Measurements from ENCODE around the gene ATP5F1D.

The ATP5F1D gene

GRCh38 chr19:1220976-1221903, 20.3 kb upstream of the ATP5F1D start:
- no peak for DNase-seq (ENCODE audit: low spot score)

GRCh38 chr19:1221904-1222255, 19.7 kb upstream of the ATP5F1D start:
- no peak for DNase-seq (ENCODE audit: low spot score)

- no peak for DNase-seq (ENCODE audit: low spot score)
Observed at GRCh38 chr19:1222394-1222793, 19.2 kb upstream of the ATP5F1D start.

GRCh38 chr19:1223018-1223855, 18.3 kb upstream of the ATP5F1D start:
- DNase-seq (ENCODE audit: low spot score) = no peak

- DNase-seq (ENCODE audit: low spot score) = no peak
Observed at GRCh38 chr19:1224047-1224825, 17.3 kb upstream of the ATP5F1D start.

- no peak for DNase-seq (ENCODE audit: low spot score)
Observed at GRCh38 chr19:1224847-1225246, 16.7 kb upstream of the ATP5F1D start.

GRCh38 chr19:1225440-1226226, 15.9 kb upstream of the ATP5F1D start:
- no peak for DNase-seq (ENCODE audit: low spot score)

GRCh38 chr19:1226227-1226518, 15.4 kb upstream of the ATP5F1D start:
- DNase-seq (ENCODE audit: low spot score) = no peak

- no peak for DNase-seq (ENCODE audit: low spot score)
Observed at GRCh38 chr19:1226522-1227303, 14.8 kb upstream of the ATP5F1D start.

GRCh38 chr19:1227304-1228054, 14.1 kb upstream of the ATP5F1D start:
- no peak for DNase-seq (ENCODE audit: low spot score)

GRCh38 chr19:1228161-1228957, 13.2 kb upstream of the ATP5F1D start:
- no peak for DNase-seq (ENCODE audit: low spot score)

- no peak for DNase-seq (ENCODE audit: low spot score)
Observed at GRCh38 chr19:1229056-1229923, 12.3 kb upstream of the ATP5F1D start.

- no peak for DNase-seq (ENCODE audit: low spot score)
Observed at GRCh38 chr19:1229924-1230782, 11.4 kb upstream of the ATP5F1D start.

- DNase-seq (ENCODE audit: low spot score) = no peak
Observed at GRCh38 chr19:1230783-1231489, 10.6 kb upstream of the ATP5F1D start.

- DNase-seq (ENCODE audit: low spot score) = no peak
Observed at GRCh38 chr19:1231729-1232637, 9.6 kb upstream of the ATP5F1D start.

GRCh38 chr19:1232652-1233072, 8.9 kb upstream of the ATP5F1D start:
- no peak for DNase-seq (ENCODE audit: low spot score)

Measured in activated CD4-positive, alpha-beta T cell treated with anti-CD3 and anti-CD28 coated beads, Interleukin-2, Interleukin-4, amounts not matched to agents 100 ng/mL and 50 ng/mL, durations not matched to agents 16 hours and 8 hours (primary cell).